GM21360 (cell line): ENCODE measurements around the gene BDKRB2.

ENCODE experiments used
- ATAC-seq: cut with Tn5 transposase; IDR thresholded peaks from one replicate; pipeline ENCODE4 v1.9.1; 2021; ENCODE audit warnings: mild to moderate bottlenecking, moderate library complexity; ENCODE audit not compliant: unreplicated experiment

Gene BDKRB2

GRCh38 chr14:96204151-96205058 is at the start of gene BDKRB2:
BDKRB2 (plus strand) TSS chr14:96204839; CDS start chr14:96237108, 32,269 bp downstream.
- ATAC-seq = no peak

GRCh38 chr14:96154900-96155299 is 49.7 kb upstream of the BDKRB2 start:
- no peak for ATAC-seq

GRCh38 chr14:96156804-96157760 is 47.6 kb upstream of the BDKRB2 start:
- no peak for ATAC-seq

GRCh38 chr14:96158735-96159134 is 45.9 kb upstream of the BDKRB2 start:
- ATAC-seq = no peak

GRCh38 chr14:96160076-96160912 is 44.3 kb upstream of the BDKRB2 start:
- ATAC-seq = no peak

GRCh38 chr14:96160913-96161310 is 43.7 kb upstream of the BDKRB2 start:
- no peak for ATAC-seq

- no peak for ATAC-seq
Measured at GRCh38 chr14:96161636-96162035, 43.0 kb upstream of the BDKRB2 start.

- ATAC-seq = no peak
Measured at GRCh38 chr14:96162265-96162664, 42.4 kb upstream of the BDKRB2 start.

- no peak for ATAC-seq
Measured at GRCh38 chr14:96162741-96163140, 41.9 kb upstream of the BDKRB2 start.

GRCh38 chr14:96164861-96165490 is 39.7 kb upstream of the BDKRB2 start:
- no peak for ATAC-seq

GRCh38 chr14:96165493-96166436 is 38.9 kb upstream of the BDKRB2 start:
- ATAC-seq = no peak

GRCh38 chr14:96166461-96167223 is 38.0 kb upstream of the BDKRB2 start:
- ATAC-seq = no peak

- no peak for ATAC-seq
Measured at GRCh38 chr14:96167224-96168148, 37.2 kb upstream of the BDKRB2 start.

GRCh38 chr14:96168581-96168980 is 36.1 kb upstream of the BDKRB2 start:
- ATAC-seq = no peak

GRCh38 chr14:96170961-96171592 is 33.6 kb upstream of the BDKRB2 start:
- no peak for ATAC-seq

GRCh38 chr14:96173636-96174475 is 30.8 kb upstream of the BDKRB2 start:
- no peak for ATAC-seq
